22Rv1 (cell line): ENCODE data around the gene POT1.

Experiments
- CTCF ChIP-seq: fragments of 450-650 bp; IDR thresholded peaks from 2 replicates; pipeline ENCODE4 v1.5.1; 2017; ENCODE audit warnings: mild to moderate bottlenecking
- ZFX ChIP-seq: fragments of 450-650 bp; IDR thresholded peaks from 2 replicates; pipeline ENCODE4 v1.6.1; 2017; ENCODE audit warnings: antibody characterized with exemption, borderline replicate concordance

- no peak for TF ChIP-seq CTCF
- TF ChIP-seq ZFX, result no peak
These were observed 128.2 kb downstream of the POT1 start for GRCh38 chr7:124801330-124801895.
